ENCODE data around the gene DCAF17.

DCAF17 gene

DNA sequence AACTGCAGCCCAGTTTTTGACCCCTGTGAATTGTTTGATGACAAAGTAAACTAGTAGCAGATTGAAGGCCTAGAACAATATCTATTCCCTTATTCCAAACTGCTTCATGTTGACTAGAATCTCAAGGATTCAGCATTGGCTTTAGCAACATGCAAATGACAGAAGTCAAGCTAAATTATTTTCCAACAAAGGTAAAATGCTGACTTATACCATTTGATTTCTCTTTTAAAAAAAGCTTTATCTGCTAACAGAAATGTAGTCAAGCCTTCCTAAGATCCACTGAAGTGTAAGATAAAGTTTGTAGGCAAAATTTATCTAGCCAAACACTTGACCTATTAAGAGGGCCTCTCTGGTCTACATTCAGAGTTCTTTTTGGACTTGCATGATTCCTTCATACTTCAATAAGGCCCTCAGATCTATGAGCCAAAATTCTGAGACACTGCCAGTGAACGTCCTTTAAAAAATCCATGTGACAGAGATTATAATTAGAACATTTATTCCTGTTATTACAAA lies 78.7 kb downstream of the DCAF17 start:
- Histone ChIP-seq H3K27me3 (ENCODE audit: control insufficient read depth in 1 of 2, insufficient read depth in 1 of 2, low read length in 2 of 2) (no peaks in the 10 kb centered on the region), H3K27ac (ENCODE audit: low read length, poor library complexity, severe bottlenecking) (no peak overlapping the region), H4K8ac (ENCODE audit: low read length) (no peak overlapping the region), H3K4me1 (ENCODE audit: control insufficient read depth, insufficient read depth, low read depth, low read length) (peaks cover 4% of the 10 kb centered on the region), H3K23ac (ENCODE audit: low read length in 2 of 2) (no peak overlapping the region), H2AK5ac (ENCODE audit: low read length, severe bottlenecking) (no peak overlapping the region), H3K4me2 (ENCODE audit: low read length, poor library complexity, severe bottlenecking) (no peak overlapping the region), H4K91ac (ENCODE audit: low read length) (no peak overlapping the region), H2BK5ac (ENCODE audit: low read depth, low read length, poor library complexity, severe bottlenecking) (no peak overlapping the region), H3K9ac (ENCODE audit: low read length) (no peak overlapping the region), H2BK120ac (ENCODE audit: low read depth, low read length) (no peak overlapping the region), H3K9me3 (ENCODE audit: control insufficient read depth, low read length) (no peaks in the 10 kb centered on the region), H3K36me3 (ENCODE audit: control insufficient read depth in 1 of 2, insufficient read depth in 2 of 2, low read depth in 1 of 2, low read length in 2 of 2) (no peaks in the 10 kb centered on the region), H3K79me1 (replicated peaks; ENCODE audit: low read length, poor library complexity, severe bottlenecking) (no peaks in the 10 kb centered on the region), H2AFZ (ENCODE audit: low read depth, low read length) (no peak overlapping the region), H2BK12ac (ENCODE audit: low read length in 2 of 2) (no peak overlapping the region), H3K18ac (ENCODE audit: low read depth in 1 of 2, low read length in 2 of 2) (no peak overlapping the region), H2BK15ac (ENCODE audit: low read depth, poor library complexity, severe bottlenecking) (no peak overlapping the region), H3K4ac (ENCODE audit: low read depth in 1 of 2, low read length in 2 of 2) (no peak overlapping the region), H3K4me3 (ENCODE audit: insufficient read depth in 1 of 2, low read depth in 1 of 2, low read length in 2 of 2) (no peak overlapping the region), H3K14ac (ENCODE audit: low read length in 2 of 2) (no peak overlapping the region)
- no peak for DNase-seq
- WGBS: 100% methylated on average over 1 of the region's 1 CpG

- peaks cover 4% of the 10 kb centered on the region for H3K4me1 ChIP-seq (ENCODE audit: control insufficient read depth, insufficient read depth, low read depth, low read length)
- no peak overlapping the region for H2AFZ ChIP-seq (ENCODE audit: low read depth, low read length)
- no peak overlapping the region for H2BK12ac ChIP-seq (ENCODE audit: low read length in 2 of 2)
- H3K79me1 ChIP-seq (replicated peaks; ENCODE audit: low read length, poor library complexity, severe bottlenecking): no peaks in the 10 kb centered on the region
- 63% methylated on average over 3 of the region's 3 CpGs for WGBS
- H2AK5ac ChIP-seq (ENCODE audit: low read length, severe bottlenecking): no peak overlapping the region
- no peaks in the 10 kb centered on the region for H3K9me3 ChIP-seq (ENCODE audit: control insufficient read depth, low read length)
- no peaks in the 10 kb centered on the region for H3K36me3 ChIP-seq (ENCODE audit: control insufficient read depth in 1 of 2, insufficient read depth in 2 of 2, low read depth in 1 of 2, low read length in 2 of 2)
- H3K4me2 ChIP-seq (ENCODE audit: low read length, poor library complexity, severe bottlenecking): no peak overlapping the region
- H3K27ac ChIP-seq (ENCODE audit: low read length, poor library complexity, severe bottlenecking): no peak overlapping the region
- H3K27me3 ChIP-seq (ENCODE audit: control insufficient read depth in 1 of 2, insufficient read depth in 1 of 2, low read length in 2 of 2): no peaks in the 10 kb centered on the region
- DNase-seq: no peak
- H4K91ac ChIP-seq (ENCODE audit: low read length): no peak overlapping the region
- H3K14ac ChIP-seq (ENCODE audit: low read length in 2 of 2): no peak overlapping the region
- no peak overlapping the region for H2BK5ac ChIP-seq (ENCODE audit: low read depth, low read length, poor library complexity, severe bottlenecking)
- H4K8ac ChIP-seq (ENCODE audit: low read length): no peak overlapping the region
- H3K23ac ChIP-seq (ENCODE audit: low read length in 2 of 2): no peak overlapping the region
- H3K18ac ChIP-seq (ENCODE audit: low read depth in 1 of 2, low read length in 2 of 2): no peak overlapping the region
- no peak overlapping the region for H3K4me3 ChIP-seq (ENCODE audit: insufficient read depth in 1 of 2, low read depth in 1 of 2, low read length in 2 of 2)
- no peak overlapping the region for H2BK120ac ChIP-seq (ENCODE audit: low read depth, low read length)
- H3K9ac ChIP-seq (ENCODE audit: low read length): no peak overlapping the region
- no peak overlapping the region for H2BK15ac ChIP-seq (ENCODE audit: low read depth, poor library complexity, severe bottlenecking)
- H3K4ac ChIP-seq (ENCODE audit: low read depth in 1 of 2, low read length in 2 of 2): no peak overlapping the region
Measured at GRCh38 chr2:171513719-171514160, 79.7 kb downstream of the DCAF17 start.

DNA sequence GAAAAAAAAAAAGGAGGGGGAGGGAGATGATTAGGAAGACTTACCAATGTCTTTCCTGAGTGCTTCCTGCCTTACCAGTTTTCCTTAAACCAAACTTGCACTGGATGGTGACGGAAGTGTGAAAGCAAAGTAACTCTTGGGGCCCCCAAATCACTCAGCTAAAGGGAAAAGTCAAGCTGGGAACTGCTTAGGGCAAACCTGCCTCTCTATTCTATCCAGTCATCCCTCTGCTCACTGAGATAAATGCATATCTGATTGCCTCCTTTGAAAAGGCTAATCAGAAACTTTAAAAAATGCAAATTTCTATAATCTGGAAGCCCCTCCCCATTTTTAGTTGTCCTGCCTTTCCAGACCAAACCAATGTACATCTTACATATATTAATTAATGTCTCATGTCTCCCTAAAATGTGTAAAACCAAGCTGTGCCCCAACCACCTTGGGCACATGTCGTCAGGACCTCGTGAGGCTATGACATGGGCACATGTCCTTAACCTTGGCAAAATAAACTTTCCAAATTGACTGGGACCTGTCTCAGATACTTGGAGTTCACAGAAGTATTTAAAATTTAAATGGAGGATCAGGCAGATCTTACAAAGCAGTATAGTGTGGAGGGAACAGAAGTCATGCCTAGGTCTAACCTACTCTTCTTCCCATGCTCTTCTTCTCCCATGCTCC lies 81.0 kb downstream of the DCAF17 start:
- H2BK15ac ChIP-seq (ENCODE audit: low read depth, poor library complexity, severe bottlenecking): no peak overlapping the region
- H3K23ac ChIP-seq (ENCODE audit: low read length in 2 of 2): no peak overlapping the region
- no peak overlapping the region for H3K4ac ChIP-seq (ENCODE audit: low read depth in 1 of 2, low read length in 2 of 2)
- peaks cover 4% of the 10 kb centered on the region for H3K4me1 ChIP-seq (ENCODE audit: control insufficient read depth, insufficient read depth, low read depth, low read length)
- H3K9me3 ChIP-seq (ENCODE audit: control insufficient read depth, low read length): no peaks in the 10 kb centered on the region
- H3K4me3 ChIP-seq (ENCODE audit: insufficient read depth in 1 of 2, low read depth in 1 of 2, low read length in 2 of 2): no peak overlapping the region
- H3K18ac ChIP-seq (ENCODE audit: low read depth in 1 of 2, low read length in 2 of 2): no peak overlapping the region
- no peak overlapping the region for H4K91ac ChIP-seq (ENCODE audit: low read length)
- no peak overlapping the region for H2BK5ac ChIP-seq (ENCODE audit: low read depth, low read length, poor library complexity, severe bottlenecking)
- no peak overlapping the region for H2BK120ac ChIP-seq (ENCODE audit: low read depth, low read length)
- 93% methylated on average over 3 of the region's 3 CpGs for WGBS
- no peaks in the 10 kb centered on the region for H3K79me1 ChIP-seq (replicated peaks; ENCODE audit: low read length, poor library complexity, severe bottlenecking)
- DNase-seq: no peak
- H3K36me3 ChIP-seq (ENCODE audit: control insufficient read depth in 1 of 2, insufficient read depth in 2 of 2, low read depth in 1 of 2, low read length in 2 of 2): no peaks in the 10 kb centered on the region
- no peak overlapping the region for H3K14ac ChIP-seq (ENCODE audit: low read length in 2 of 2)
- H4K8ac ChIP-seq (ENCODE audit: low read length): no peak overlapping the region
- H3K9ac ChIP-seq (ENCODE audit: low read length): no peak overlapping the region
- no peak overlapping the region for H3K4me2 ChIP-seq (ENCODE audit: low read length, poor library complexity, severe bottlenecking)
- H2AFZ ChIP-seq (ENCODE audit: low read depth, low read length): no peak overlapping the region
- no peak overlapping the region for H2BK12ac ChIP-seq (ENCODE audit: low read length in 2 of 2)
- H3K27ac ChIP-seq (ENCODE audit: low read length, poor library complexity, severe bottlenecking): no peak overlapping the region
- H3K27me3 ChIP-seq (ENCODE audit: control insufficient read depth in 1 of 2, insufficient read depth in 1 of 2, low read length in 2 of 2): no peaks in the 10 kb centered on the region
- H2AK5ac ChIP-seq (ENCODE audit: low read length, severe bottlenecking): no peak overlapping the region

GRCh38 chr2:171515672-171516298 lies 81.8 kb downstream of the DCAF17 start:
- no peak overlapping the region for H2BK15ac ChIP-seq (ENCODE audit: low read depth, poor library complexity, severe bottlenecking)
- H2BK120ac ChIP-seq (ENCODE audit: low read depth, low read length): no peak overlapping the region
- DNase-seq: peak; percentile 25
- no peak overlapping the region for H3K4me2 ChIP-seq (ENCODE audit: low read length, poor library complexity, severe bottlenecking)
- no peak overlapping the region for H3K27ac ChIP-seq (ENCODE audit: low read length, poor library complexity, severe bottlenecking)
- H3K9ac ChIP-seq (ENCODE audit: low read length): peak overlapping the region; percentile 50
- H2BK12ac ChIP-seq (ENCODE audit: low read length in 2 of 2): no peak overlapping the region
- no peak overlapping the region for H2AFZ ChIP-seq (ENCODE audit: low read depth, low read length)
- H3K18ac ChIP-seq (ENCODE audit: low read depth in 1 of 2, low read length in 2 of 2): no peak overlapping the region
- no peak overlapping the region for H4K8ac ChIP-seq (ENCODE audit: low read length)
- H3K4me1 ChIP-seq (ENCODE audit: control insufficient read depth, insufficient read depth, low read depth, low read length): peaks cover 4% of the 10 kb centered on the region
- 73% methylated on average over 6 of the region's 6 CpGs for WGBS
- H3K4me3 ChIP-seq (ENCODE audit: insufficient read depth in 1 of 2, low read depth in 1 of 2, low read length in 2 of 2): peak overlapping the region in 1 of 2 experiments; percentile 63
- no peak overlapping the region for H2AK5ac ChIP-seq (ENCODE audit: low read length, severe bottlenecking)
- H4K91ac ChIP-seq (ENCODE audit: low read length): no peak overlapping the region
- no peak overlapping the region for H3K23ac ChIP-seq (ENCODE audit: low read length in 2 of 2)
- no peak overlapping the region for H3K4ac ChIP-seq (ENCODE audit: low read depth in 1 of 2, low read length in 2 of 2)
- H3K14ac ChIP-seq (ENCODE audit: low read length in 2 of 2): no peak overlapping the region
- H3K27me3 ChIP-seq (ENCODE audit: control insufficient read depth in 1 of 2, insufficient read depth in 1 of 2, low read length in 2 of 2): no peaks in the 10 kb centered on the region
- H3K9me3 ChIP-seq (ENCODE audit: control insufficient read depth, low read length): no peaks in the 10 kb centered on the region
- H2BK5ac ChIP-seq (ENCODE audit: low read depth, low read length, poor library complexity, severe bottlenecking): no peak overlapping the region
- H3K79me1 ChIP-seq (replicated peaks; ENCODE audit: low read length, poor library complexity, severe bottlenecking): no peaks in the 10 kb centered on the region
- H3K36me3 ChIP-seq (ENCODE audit: control insufficient read depth in 1 of 2, insufficient read depth in 2 of 2, low read depth in 1 of 2, low read length in 2 of 2): no peaks in the 10 kb centered on the region

Data from mesenchymal stem cell (in vitro differentiated cells and primary cell).